IPS-15b (cell line): ENCODE data around the gene KIFC1.

Experiments used
- H3K27me3 ChIP-seq: one replicate; pipeline ENCODE4 v1.6.1; 2013; ENCODE audit warnings: low read length; ENCODE audit not compliant: control insufficient read depth, insufficient read depth
- H3K36me3 ChIP-seq: one replicate; pipeline ENCODE4 v1.6.1; 2013; ENCODE audit warnings: low read length; ENCODE audit not compliant: control insufficient read depth, insufficient read depth
- H3K4me1 ChIP-seq: one replicate; pipeline ENCODE4 v1.6.1; 2013; ENCODE audit warnings: mild to moderate bottlenecking, low read length; ENCODE audit not compliant: control insufficient read depth, insufficient read depth
- H3K4me3 ChIP-seq: one replicate; pipeline ENCODE4 v1.5.1; 2013; ENCODE audit warnings: low read depth, low read length
- H3K9ac ChIP-seq: one replicate; pipeline ENCODE4 v1.6.1; 2013; ENCODE audit warnings: low read depth, mild to moderate bottlenecking, low read length
- H3K9me3 ChIP-seq: one replicate; pipeline ENCODE4 v1.6.1; 2013; ENCODE audit warnings: mild to moderate bottlenecking, low read length; ENCODE audit not compliant: control insufficient read depth, insufficient read depth

KIFC1 gene

DNA sequence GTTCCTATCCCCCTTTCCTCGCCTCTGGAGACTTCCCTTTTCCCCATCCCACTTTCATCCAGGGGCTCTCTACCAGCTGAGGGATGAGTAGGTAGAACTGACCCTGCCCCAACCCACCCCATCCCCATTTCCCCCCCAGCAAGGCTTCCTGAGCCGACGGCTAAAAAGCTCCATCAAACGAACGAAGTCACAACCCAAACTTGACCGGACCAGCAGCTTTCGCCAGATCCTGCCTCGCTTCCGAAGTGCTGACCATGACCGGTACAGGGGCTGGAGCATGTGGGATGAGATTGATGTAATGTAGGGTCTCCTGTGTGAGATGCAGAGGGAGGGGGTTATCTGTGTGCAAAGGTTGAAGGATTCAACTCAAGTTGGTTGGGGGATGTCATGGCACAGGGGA, 40.9 kb downstream of the KIFC1 start:
- peaks cover 23% of the 10 kb centered on the region for H3K36me3 ChIP-seq
- H3K4me1 ChIP-seq: peaks cover 23% of the 10 kb centered on the region
- H3K27me3 ChIP-seq: no peaks in the 10 kb centered on the region
- H3K4me3 ChIP-seq: peak overlapping the region; percentile 89
- no peaks in the 10 kb centered on the region for H3K9me3 ChIP-seq
- peak overlapping the region; percentile 60 for H3K9ac ChIP-seq

GRCh38 chr6:33433001-33433543, 41.4 kb downstream of the KIFC1 start:
- Histone ChIP-seq H3K9ac (peak overlapping the region; percentile 54), H3K36me3 (peaks cover 28% of the 10 kb centered on the region), H3K4me1 (peaks cover 23% of the 10 kb centered on the region), H3K4me3 (peak overlapping the region; percentile 89), H3K27me3 (no peaks in the 10 kb centered on the region), H3K9me3 (no peaks in the 10 kb centered on the region)

GRCh38 chr6:33433544-33434191, 42.0 kb downstream of the KIFC1 start:
- H3K9me3 ChIP-seq: no peaks in the 10 kb centered on the region
- peaks cover 21% of the 10 kb centered on the region for H3K4me1 ChIP-seq
- peak overlapping the region; percentile 89 for H3K4me3 ChIP-seq
- no peaks in the 10 kb centered on the region for H3K27me3 ChIP-seq
- H3K9ac ChIP-seq: no peak overlapping the region
- H3K36me3 ChIP-seq: peaks cover 34% of the 10 kb centered on the region

GRCh38 chr6:33434961-33435360, 43.3 kb downstream of the KIFC1 start:
- H3K9me3 ChIP-seq: no peaks in the 10 kb centered on the region

GRCh38 chr6:33437666-33438065, 46.0 kb downstream of the KIFC1 start:
- peaks cover 10% of the 10 kb centered on the region for H3K4me1 ChIP-seq
- H3K4me3 ChIP-seq: no peak overlapping the region
- H3K27me3 ChIP-seq: no peaks in the 10 kb centered on the region
- H3K9ac ChIP-seq: no peak overlapping the region
- peaks cover 70% of the 10 kb centered on the region for H3K36me3 ChIP-seq
- H3K9me3 ChIP-seq: no peaks in the 10 kb centered on the region

More at GRCh38 chr6:33434961-33435360, 43.3 kb downstream of the KIFC1 start:
- Histone ChIP-seq H3K4me3 (no peak overlapping the region), H3K27me3 (no peaks in the 10 kb centered on the region), H3K9ac (no peak overlapping the region), H3K36me3 (peaks cover 43% of the 10 kb centered on the region), H3K4me1 (peaks cover 17% of the 10 kb centered on the region)

DNA sequence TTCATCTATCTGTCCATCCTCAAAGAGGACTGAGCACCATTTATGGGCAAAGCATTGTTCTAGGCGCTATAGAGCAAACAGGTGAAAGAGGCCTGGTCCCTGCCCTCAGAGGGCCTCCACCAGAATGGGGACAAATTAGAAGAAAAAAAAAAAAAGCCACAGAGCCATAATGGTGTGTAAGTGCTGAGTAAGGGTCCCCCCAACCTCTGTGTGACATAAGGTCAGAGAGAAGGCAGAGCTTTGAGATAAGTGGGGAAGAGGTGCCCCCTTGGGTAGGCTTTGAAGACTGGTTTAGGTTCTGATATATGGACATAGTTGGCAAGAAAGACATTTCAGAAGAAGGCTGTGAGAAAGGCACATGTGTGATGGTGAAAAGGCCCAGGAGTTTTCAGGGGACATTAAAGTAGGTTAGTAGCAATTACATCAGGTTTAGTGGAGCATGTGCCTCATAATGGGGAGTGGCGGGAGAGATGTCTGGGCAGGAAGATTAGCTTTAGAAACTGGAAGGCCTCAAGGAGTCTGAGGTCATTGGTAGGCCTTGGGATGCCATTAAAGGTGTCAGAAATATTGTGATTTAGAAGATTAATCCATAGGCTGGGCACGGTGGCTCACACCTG, 47.5 kb downstream of the KIFC1 start:
- no peak overlapping the region for H3K4me3 ChIP-seq
- H3K36me3 ChIP-seq: peaks cover 81% of the 10 kb centered on the region
- H3K27me3 ChIP-seq: no peaks in the 10 kb centered on the region

GRCh38 chr6:33439956-33440648, 48.5 kb downstream of the KIFC1 start:
- peaks cover 89% of the 10 kb centered on the region for H3K36me3 ChIP-seq
- no peaks in the 10 kb centered on the region for H3K4me1 ChIP-seq
- no peaks in the 10 kb centered on the region for H3K27me3 ChIP-seq
- H3K9me3 ChIP-seq: no peaks in the 10 kb centered on the region
- no peak overlapping the region for H3K4me3 ChIP-seq
- H3K9ac ChIP-seq: no peak overlapping the region

More for the DNA sequence above, 47.5 kb downstream of the KIFC1 start:
- Histone ChIP-seq H3K4me1 (peaks cover under 1% of the 10 kb centered on the region), H3K9me3 (no peaks in the 10 kb centered on the region), H3K9ac (no peak overlapping the region)

DNA sequence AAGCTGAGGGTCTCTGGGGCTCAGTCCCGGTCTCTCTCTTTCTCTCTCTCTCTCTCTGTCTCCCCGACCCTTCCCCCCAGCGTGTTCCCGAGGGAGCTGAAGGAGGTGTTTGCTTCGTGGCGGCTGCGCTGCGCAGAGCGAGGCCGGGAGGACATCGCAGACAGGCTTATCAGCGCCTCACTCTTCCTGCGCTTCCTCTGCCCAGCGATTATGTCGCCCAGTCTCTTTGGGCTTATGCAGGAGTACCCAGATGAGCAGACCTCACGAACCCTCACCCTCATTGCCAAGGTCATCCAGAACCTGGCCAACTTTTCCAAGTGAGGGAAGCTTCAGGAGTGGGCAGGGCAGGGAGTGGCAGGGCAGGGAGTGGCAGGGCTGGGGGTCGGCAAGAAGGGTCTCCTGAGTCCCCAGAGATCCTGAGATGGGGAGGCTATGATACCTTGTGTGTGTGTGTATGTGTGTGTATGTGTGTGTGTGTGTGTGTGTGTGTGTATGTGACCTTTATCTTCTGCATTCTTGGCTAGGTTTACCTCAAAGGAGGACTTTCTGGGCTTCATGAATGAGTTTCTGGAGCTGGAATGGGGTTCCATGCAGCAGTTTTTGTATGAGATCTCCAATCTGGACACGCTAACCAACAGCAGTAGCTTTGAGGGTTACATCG, 49.2 kb downstream of the KIFC1 start:
- no peaks in the 10 kb centered on the region for H3K27me3 ChIP-seq
- no peak overlapping the region for H3K4me3 ChIP-seq
- peaks cover 88% of the 10 kb centered on the region for H3K36me3 ChIP-seq
- H3K9me3 ChIP-seq: no peaks in the 10 kb centered on the region
- no peak overlapping the region for H3K9ac ChIP-seq
- no peaks in the 10 kb centered on the region for H3K4me1 ChIP-seq

DNA sequence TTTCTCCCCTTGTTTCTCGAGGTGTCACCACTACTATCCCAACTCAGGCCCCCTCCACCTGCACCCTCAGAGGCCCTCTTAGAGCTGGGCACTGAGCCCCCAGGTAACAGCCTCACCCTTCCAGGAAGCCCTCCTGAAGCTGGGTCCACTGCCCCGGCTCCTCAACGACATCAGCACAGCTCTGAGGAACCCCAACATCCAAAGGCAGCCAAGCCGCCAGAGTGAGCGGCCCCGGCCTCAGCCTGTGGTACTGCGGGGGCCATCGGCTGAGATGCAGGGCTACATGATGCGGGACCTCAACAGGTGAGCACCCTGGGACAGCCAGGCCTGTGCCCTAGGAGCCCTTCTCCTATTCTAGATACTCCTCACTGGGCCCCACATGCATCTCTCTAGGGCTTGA, 49.8 kb downstream of the KIFC1 start:
- Histone ChIP-seq H3K36me3 (peaks cover 90% of the 10 kb centered on the region), H3K4me3 (no peak overlapping the region), H3K9me3 (no peaks in the 10 kb centered on the region), H3K4me1 (no peaks in the 10 kb centered on the region), H3K9ac (no peak overlapping the region), H3K27me3 (no peaks in the 10 kb centered on the region)

DNA sequence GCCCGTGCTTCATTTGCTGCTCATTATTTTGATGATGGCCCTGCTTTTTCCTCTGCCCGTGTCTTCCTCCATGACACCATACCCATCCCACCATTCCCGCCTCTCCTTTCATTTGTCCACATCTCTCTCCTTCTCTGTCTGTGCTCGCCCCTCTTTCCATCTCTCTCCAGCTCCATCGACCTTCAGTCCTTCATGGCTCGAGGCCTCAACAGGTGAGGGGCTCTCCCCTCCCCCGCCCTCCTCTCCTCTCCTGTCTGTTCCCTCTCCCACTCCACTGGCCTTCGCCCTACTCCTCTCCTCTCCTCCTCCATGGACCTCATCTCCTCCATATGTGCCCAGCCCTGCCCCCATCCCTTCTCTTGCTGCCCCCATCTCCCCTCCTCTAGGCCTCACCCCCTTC, 50.7 kb downstream of the KIFC1 start:
- peaks cover 90% of the 10 kb centered on the region for H3K36me3 ChIP-seq
- H3K9me3 ChIP-seq: no peaks in the 10 kb centered on the region
- H3K4me3 ChIP-seq: no peak overlapping the region
- no peaks in the 10 kb centered on the region for H3K4me1 ChIP-seq
- H3K9ac ChIP-seq: no peak overlapping the region
- H3K27me3 ChIP-seq: no peaks in the 10 kb centered on the region

- Histone ChIP-seq H3K9ac (no peak overlapping the region), H3K9me3 (no peaks in the 10 kb centered on the region), H3K36me3 (peaks cover 90% of the 10 kb centered on the region), H3K4me1 (no peaks in the 10 kb centered on the region), H3K27me3 (no peaks in the 10 kb centered on the region), H3K4me3 (no peak overlapping the region)
These were observed 51.4 kb downstream of the KIFC1 start for GRCh38 chr6:33443025-33443424.
